ENCODE measurements around the gene GADL1. TPM values are rescaled to one million over a fixed set of nuclear protein-coding genes. Genes with fewer than 3 reads are reported as not detected.
A peak's percentile ranks its signal among the peaks of the same experiment; 100 is the strongest.

The GADL1 gene
- total RNA-seq, 2 donors from 2014 or later = not detected

GRCh38 chr3:30913176-30913575 is 18.7 kb upstream of the GADL1 start:
- H3K4me3 Mint-ChIP-seq = no peak overlapping the region

DNA sequence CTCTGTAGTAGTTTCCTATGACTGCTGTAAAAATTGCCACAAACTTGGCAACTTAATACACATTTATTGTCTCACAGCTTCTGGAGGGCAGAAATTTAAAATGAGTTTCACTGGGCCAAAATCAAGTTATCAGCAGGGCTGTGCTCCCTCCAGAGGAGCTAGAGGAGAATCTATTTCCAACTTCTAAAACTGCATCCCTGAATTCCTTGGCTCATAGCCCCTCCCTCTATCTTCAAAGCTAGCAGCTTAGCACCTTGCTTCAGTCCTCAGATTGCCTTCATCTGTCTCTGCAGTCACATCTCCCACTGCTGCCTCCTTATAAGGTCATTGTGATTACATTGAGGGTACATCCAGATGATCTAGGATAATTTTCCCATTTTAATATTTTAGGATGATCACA is 17.8 kb upstream of the GADL1 start:
- Mint-ChIP-seq H3K27me3 (peaks cover 12% of the 10 kb centered on the region), H3K4me3 (no peak overlapping the region), H3K27ac (no peak overlapping the region), H3K4me1 (peaks cover 2% of the 10 kb centered on the region), H3K36me3 (ENCODE audit: low read depth) (no peaks in the 10 kb centered on the region)
- H3K9me3 ChIP-seq (ENCODE audit: control insufficient read depth, low read length, poor library complexity, severe bottlenecking) = no peaks in the 10 kb centered on the region
- DNase-seq (no peak), ATAC-seq (no peak)

More at GRCh38 chr3:30913176-30913575, 18.7 kb upstream of the GADL1 start:
- DNase-seq (no peak), ATAC-seq (no peak)
- Mint-ChIP-seq H3K36me3 (ENCODE audit: low read depth) (no peaks in the 10 kb centered on the region), H3K27ac (no peak overlapping the region), H3K27me3 (peaks cover 12% of the 10 kb centered on the region), H3K4me1 (peaks cover 2% of the 10 kb centered on the region)
- H3K9me3 ChIP-seq (ENCODE audit: control insufficient read depth, low read length, poor library complexity, severe bottlenecking) = no peaks in the 10 kb centered on the region

- Mint-ChIP-seq H3K4me3 (no peak overlapping the region), H3K36me3 (ENCODE audit: low read depth) (no peaks in the 10 kb centered on the region), H3K27ac (no peak overlapping the region), H3K4me1 (peaks cover 2% of the 10 kb centered on the region), H3K27me3 (peaks cover 6% of the 10 kb centered on the region)
- ATAC-seq = no peak
- no peak for DNase-seq
- H3K9me3 ChIP-seq (ENCODE audit: control insufficient read depth, low read length, poor library complexity, severe bottlenecking) = no peaks in the 10 kb centered on the region
Observed at GRCh38 chr3:30908456-30909037, 14.1 kb upstream of the GADL1 start.

GRCh38 chr3:30904996-30905395 is 10.5 kb upstream of the GADL1 start:
- ATAC-seq = no peak
- DNase-seq = no peak
- no peak overlapping the region for H3K27ac Mint-ChIP-seq
- no peaks in the 10 kb centered on the region for H3K36me3 Mint-ChIP-seq (ENCODE audit: low read depth)
- no peaks in the 10 kb centered on the region for H3K4me1 Mint-ChIP-seq
- peaks cover under 1% of the 10 kb centered on the region for H3K27me3 Mint-ChIP-seq
- no peak overlapping the region for H3K4me3 Mint-ChIP-seq
- H3K9me3 ChIP-seq (ENCODE audit: control insufficient read depth, low read length, poor library complexity, severe bottlenecking) = no peaks in the 10 kb centered on the region

GRCh38 chr3:30895329-30895728 is 868 bp upstream of the GADL1 start:
- ATAC-seq (no peak), DNase-seq (no peak)
- H3K4me3 Mint-ChIP-seq = no peak overlapping the region
- H3K27ac Mint-ChIP-seq = no peak overlapping the region
- peaks cover 33% of the 10 kb centered on the region for H3K27me3 Mint-ChIP-seq
- H3K36me3 Mint-ChIP-seq (ENCODE audit: low read depth) = no peaks in the 10 kb centered on the region
- H3K9me3 ChIP-seq (ENCODE audit: control insufficient read depth, low read length, poor library complexity, severe bottlenecking) = no peaks in the 10 kb centered on the region
- H3K4me1 Mint-ChIP-seq = peaks cover 10% of the 10 kb centered on the region

DNA sequence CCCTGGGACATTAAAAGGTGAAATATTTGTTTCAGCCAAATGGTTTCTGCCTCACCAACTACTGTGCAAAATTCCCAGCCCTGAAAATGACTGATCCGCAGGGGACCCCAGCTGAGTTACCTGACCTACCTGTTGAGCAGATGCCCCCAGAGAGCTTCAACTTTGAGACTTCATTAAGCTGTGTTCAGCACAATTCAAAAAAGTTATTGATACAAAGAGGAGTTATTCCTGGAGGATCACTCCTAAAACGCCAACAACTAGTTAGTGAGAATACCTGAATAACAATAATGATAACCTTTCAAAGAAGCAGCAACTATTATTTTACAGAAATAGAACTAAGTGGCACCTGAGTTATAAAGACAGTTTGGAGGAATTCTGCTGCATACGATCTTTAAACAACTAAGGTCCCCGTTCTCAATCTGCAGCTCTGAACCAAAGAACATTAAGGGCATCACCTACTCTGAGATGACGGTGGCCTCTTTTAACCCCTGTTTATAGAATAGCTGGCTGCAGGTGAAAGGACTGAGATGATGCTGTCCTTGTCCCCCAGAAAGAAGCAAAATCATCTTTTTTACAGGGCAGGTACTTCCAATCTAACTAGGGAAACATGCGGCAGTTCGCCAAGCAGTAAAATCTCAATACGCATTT is 659 bp downstream of the GADL1 start:
- DNase-seq = no peak
- H3K9me3 ChIP-seq (ENCODE audit: control insufficient read depth, low read length, poor library complexity, severe bottlenecking) = no peaks in the 10 kb centered on the region
- Mint-ChIP-seq H3K36me3 (ENCODE audit: low read depth) (no peaks in the 10 kb centered on the region), H3K4me3 (peak overlapping the region; percentile 78), H3K4me1 (peaks cover 10% of the 10 kb centered on the region), H3K27me3 (peaks cover 33% of the 10 kb centered on the region), H3K27ac (no peak overlapping the region)
- no peak for ATAC-seq

DNA sequence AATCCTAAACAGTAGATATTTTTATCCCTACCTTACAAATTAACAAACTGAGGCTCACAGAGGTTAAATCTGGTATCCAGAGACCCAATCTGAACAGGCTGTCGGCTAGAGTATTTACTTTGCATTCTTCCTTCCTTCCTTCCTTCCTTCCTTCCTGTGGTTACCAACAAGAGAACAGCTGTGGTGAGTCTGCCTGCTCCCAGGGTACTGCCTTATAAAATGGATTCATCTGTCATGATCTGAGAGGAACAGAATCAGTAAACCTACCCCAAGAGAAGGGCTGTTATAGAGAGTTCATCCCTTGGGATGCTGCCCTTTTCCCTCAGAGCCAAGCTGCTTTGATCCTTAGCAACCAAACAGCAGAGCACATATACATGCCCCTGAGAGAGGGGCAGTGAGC is 3.6 kb downstream of the GADL1 start:
- ATAC-seq (no peak), DNase-seq (no peak)
- H3K9me3 ChIP-seq (ENCODE audit: control insufficient read depth, low read length, poor library complexity, severe bottlenecking) = no peaks in the 10 kb centered on the region
- Mint-ChIP-seq H3K36me3 (ENCODE audit: low read depth) (no peaks in the 10 kb centered on the region), H3K4me1 (peaks cover 10% of the 10 kb centered on the region), H3K4me3 (no peak overlapping the region), H3K27ac (no peak overlapping the region), H3K27me3 (peaks cover 39% of the 10 kb centered on the region)

GRCh38 chr3:30886888-30887287 is 7.6 kb downstream of the GADL1 start:
- no peak overlapping the region for H3K4me3 Mint-ChIP-seq
- no peak for DNase-seq
- ATAC-seq = no peak
- no peaks in the 10 kb centered on the region for H3K36me3 Mint-ChIP-seq (ENCODE audit: low read depth)
- peaks cover 10% of the 10 kb centered on the region for H3K4me1 Mint-ChIP-seq
- no peak overlapping the region for H3K27ac Mint-ChIP-seq
- no peaks in the 10 kb centered on the region for H3K9me3 ChIP-seq (ENCODE audit: control insufficient read depth, low read length, poor library complexity, severe bottlenecking)
- peaks cover 13% of the 10 kb centered on the region for H3K27me3 Mint-ChIP-seq

- Mint-ChIP-seq H3K4me1 (no peaks in the 10 kb centered on the region), H3K27ac (no peak overlapping the region), H3K27me3 (peaks cover 15% of the 10 kb centered on the region), H3K4me3 (no peak overlapping the region), H3K36me3 (ENCODE audit: low read depth) (peaks cover 2% of the 10 kb centered on the region)
- ATAC-seq (no peak), DNase-seq (no peak)
- H3K9me3 ChIP-seq (ENCODE audit: control insufficient read depth, low read length, poor library complexity, severe bottlenecking) = no peaks in the 10 kb centered on the region
Observed at GRCh38 chr3:30878862-30879261, 15.6 kb downstream of the GADL1 start.

DNA sequence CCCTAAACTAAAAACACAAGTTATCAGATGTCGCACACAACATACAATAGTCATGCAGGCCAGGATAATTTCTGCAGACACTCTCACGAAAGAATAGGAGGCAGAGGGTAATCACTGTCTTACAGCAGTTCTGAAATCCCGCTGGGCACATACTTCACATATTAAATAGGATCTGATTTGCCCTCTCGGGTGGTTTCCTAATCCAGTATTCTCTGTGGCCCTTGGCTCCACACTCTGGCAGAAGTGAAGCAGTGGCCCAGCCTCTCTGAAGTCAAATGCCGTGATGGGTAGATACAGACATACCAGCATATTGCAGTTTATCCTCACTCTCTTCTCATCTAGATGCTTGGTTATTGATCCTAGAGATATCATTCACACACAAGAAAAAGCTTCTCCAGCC is 19.0 kb downstream of the GADL1 start:
- H3K4me3 Mint-ChIP-seq = no peak overlapping the region
- no peak for ATAC-seq
- no peak overlapping the region for H3K27ac Mint-ChIP-seq
- H3K27me3 Mint-ChIP-seq = peaks cover 15% of the 10 kb centered on the region
- H3K9me3 ChIP-seq (ENCODE audit: control insufficient read depth, low read length, poor library complexity, severe bottlenecking) = no peaks in the 10 kb centered on the region
- DNase-seq = no peak
- no peaks in the 10 kb centered on the region for H3K4me1 Mint-ChIP-seq
- H3K36me3 Mint-ChIP-seq (ENCODE audit: low read depth) = peaks cover 2% of the 10 kb centered on the region

GRCh38 chr3:30873671-30874070 is 20.8 kb downstream of the GADL1 start:
- Mint-ChIP-seq H3K4me1 (no peaks in the 10 kb centered on the region), H3K27ac (no peak overlapping the region), H3K27me3 (peaks cover 15% of the 10 kb centered on the region), H3K36me3 (ENCODE audit: low read depth) (peaks cover 2% of the 10 kb centered on the region), H3K4me3 (no peak overlapping the region)
- DNase-seq (no peak), ATAC-seq (no peak)
- H3K9me3 ChIP-seq (ENCODE audit: control insufficient read depth, low read length, poor library complexity, severe bottlenecking) = no peaks in the 10 kb centered on the region

GRCh38 chr3:30872879-30873278 is 21.6 kb downstream of the GADL1 start:
- H3K27ac Mint-ChIP-seq = no peak overlapping the region
- no peaks in the 10 kb centered on the region for H3K9me3 ChIP-seq (ENCODE audit: control insufficient read depth, low read length, poor library complexity, severe bottlenecking)
- ATAC-seq = no peak
- peaks cover 2% of the 10 kb centered on the region for H3K36me3 Mint-ChIP-seq (ENCODE audit: low read depth)
- H3K4me1 Mint-ChIP-seq = no peaks in the 10 kb centered on the region
- H3K27me3 Mint-ChIP-seq = peaks cover 15% of the 10 kb centered on the region
- no peak for DNase-seq
- no peak overlapping the region for H3K4me3 Mint-ChIP-seq

DNA sequence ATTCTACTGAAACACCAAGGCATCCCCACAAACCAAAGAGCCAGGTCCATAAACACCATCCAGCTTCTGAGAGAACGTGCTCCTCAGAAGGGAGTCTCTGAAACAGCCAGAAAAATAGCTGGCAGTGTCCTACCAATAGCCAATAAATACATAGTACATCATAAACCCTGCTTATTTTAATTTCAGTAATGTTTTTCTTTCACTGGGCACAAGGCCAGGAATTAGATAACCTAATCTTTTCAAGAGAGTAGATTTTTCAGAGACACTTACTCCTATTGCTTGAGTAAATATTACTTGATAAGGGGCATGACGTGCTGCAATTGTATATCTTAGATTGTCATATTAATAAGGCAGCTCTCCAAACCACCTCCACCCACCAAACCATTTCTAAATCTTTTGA is 22.7 kb downstream of the GADL1 start:
- ATAC-seq = no peak
- Mint-ChIP-seq H3K27me3 (peaks cover 13% of the 10 kb centered on the region), H3K27ac (no peak overlapping the region), H3K4me1 (no peaks in the 10 kb centered on the region), H3K36me3 (ENCODE audit: low read depth) (peaks cover 2% of the 10 kb centered on the region), H3K4me3 (no peak overlapping the region)
- H3K9me3 ChIP-seq (ENCODE audit: control insufficient read depth, low read length, poor library complexity, severe bottlenecking) = no peaks in the 10 kb centered on the region
- DNase-seq = no peak

GRCh38 chr3:30864836-30865235 is 29.6 kb downstream of the GADL1 start:
- DNase-seq (no peak), ATAC-seq (no peak)
- no peak overlapping the region for H3K27ac Mint-ChIP-seq
- no peaks in the 10 kb centered on the region for H3K4me1 Mint-ChIP-seq
- H3K9me3 ChIP-seq (ENCODE audit: control insufficient read depth, low read length, poor library complexity, severe bottlenecking) = no peaks in the 10 kb centered on the region
- H3K4me3 Mint-ChIP-seq = no peak overlapping the region
- H3K27me3 Mint-ChIP-seq = peaks cover 19% of the 10 kb centered on the region
- H3K36me3 Mint-ChIP-seq (ENCODE audit: low read depth) = no peaks in the 10 kb centered on the region
